Caco-2 (cell line): Measurements from ENCODE around the gene DNMT3L. TPM values are rescaled to one million over a fixed set of nuclear protein-coding genes. Genes with fewer than 3 reads are reported as not detected.

Experiments
- BruUV-seq: library from RNA; stranded (reverse); fragments of 400-500 nt; replicated peaks from 2 replicates; lab custom pipeline; 2021; lab: Mats Ljungman, UMichigan
- CTCF ChIA-PET: fragments of 300-600 bp; sonication (Branson Sonifier 250); formaldehyde crosslinking; loops from one replicate; lab custom pipeline; 2022; ENCODE audit warnings: antibody characterized with exemption; lab: Charles Lee
- POLR2A ChIA-PET: fragments of 300-600 bp; sonication (Branson Sonifier 250); formaldehyde crosslinking; loops from one replicate; lab custom pipeline; 2022; ENCODE audit warnings: antibody characterized with exemption; lab: Charles Lee
- DNase-seq, 2 experiments: peaks; one replicate each; pipeline versions ENCODE4 v3.0.0 to v3.0.0-alpha.2; 2020 to 2022
- H3K27me3 ChIP-seq: replicated peaks from 2 replicates; pipeline ENCODE4 v1.6.0; 2011; ENCODE audit warnings: low read length; ENCODE audit not compliant: control insufficient read depth, insufficient read depth
- H3K36me3 ChIP-seq: 2 replicates; pipeline ENCODE4 v1.5.1; 2011; ENCODE audit warnings: low read length; ENCODE audit not compliant: control insufficient read depth, insufficient read depth
- H3K4me1 ChIP-seq: fragments of 250-450 bp; sonication (Bioruptor Pico); 2 replicates; pipeline ENCODE4 v1.5.1; 2020; ENCODE audit warnings: mild to moderate bottlenecking
- H3K4me3 ChIP-seq: 2 replicates; pipeline ENCODE4 v1.5.1; 2011; ENCODE audit warnings: low read depth, mild to moderate bottlenecking, control low read depth, low read length
- H3K9me3 ChIP-seq: fragments of 250-450 bp; sonication (Bioruptor Pico); 2 replicates; pipeline ENCODE4 v1.5.1; 2020; ENCODE audit warnings: mild to moderate bottlenecking, moderate library complexity
- H3K27ac Mint-ChIP-seq: one replicate; pipeline ENCODE4 v1.8.0; 2022; ENCODE audit warnings: mixed read lengths; ENCODE audit not compliant: unreplicated experiment
- H3K27me3 Mint-ChIP-seq: one replicate; pipeline ENCODE4 v1.8.0; 2022; ENCODE audit warnings: mixed read lengths; ENCODE audit not compliant: insufficient read depth, unreplicated experiment
- H3K36me3 Mint-ChIP-seq: one replicate; pipeline ENCODE4 v1.8.0; 2022; ENCODE audit warnings: mild to moderate bottlenecking, mixed read lengths; ENCODE audit not compliant: insufficient read depth, unreplicated experiment
- H3K4me1 Mint-ChIP-seq: one replicate; pipeline ENCODE4 v1.8.0; 2022; ENCODE audit warnings: low read depth, mixed read lengths; ENCODE audit not compliant: unreplicated experiment
- H3K4me3 Mint-ChIP-seq: one replicate; pipeline ENCODE4 v1.8.0; 2022; ENCODE audit warnings: mild to moderate bottlenecking, moderate library complexity, mixed read lengths; ENCODE audit not compliant: unreplicated experiment
- H3K9me3 Mint-ChIP-seq: one replicate; pipeline ENCODE4 v1.8.0; 2022; ENCODE audit warnings: mixed read lengths; ENCODE audit not compliant: unreplicated experiment
- intact Hi-C: fragments of 100-400 bp; cut with micrococcal nuclease; formaldehyde crosslinking; loops from one replicate; pipeline ENCODE4 v1.10.0; 2022; ENCODE audit not compliant: unreplicated experiment
- total RNA-seq: library from RNA; stranded (reverse); gene quantifications from 2 replicates; pipeline ENCODE4 v1.2.3, GENCODE V29; 2022
- TF ChIP-seq, protein P1 (sequence below), 2 experiments: fragments of 200-600 bp in 1 of 2; IDR thresholded peaks; 1 replicate in 1 of 2; 2 replicates in 1 of 2; pipeline versions ENCODE4 v1.5.1 to v1.8.0; 2011 to 2022; ENCODE audit warnings: antibody characterized with exemption in 1 of 2, control low read depth in 1 of 2, inconsistent platforms in 1 of 2, low read depth in 1 of 2, low read length in 1 of 2, mild to moderate bottlenecking in 1 of 2, moderate library complexity in 1 of 2; ENCODE audit not compliant: insufficient read depth in 1 of 2, severe bottlenecking in 1 of 2, unreplicated experiment in 1 of 2

Gene DNMT3L
- total RNA-seq, 1 experiment from 2014 or later = 0.95 TPM

GRCh38 chr21:44293551-44294231, 32.0 kb upstream of the DNMT3L start:
- POLR2A ChIA-PET = no interaction called here
- H3K4me1 ChIP-seq = no peaks in the 10 kb centered on the region
- no peaks in the 10 kb centered on the region for H3K9me3 Mint-ChIP-seq
- no peaks in the 10 kb centered on the region for H3K27me3 ChIP-seq
- no peaks in the 10 kb centered on the region for H3K4me1 Mint-ChIP-seq
- no TSS peak for BruUV-seq
- TF ChIP-seq, protein P1, sequence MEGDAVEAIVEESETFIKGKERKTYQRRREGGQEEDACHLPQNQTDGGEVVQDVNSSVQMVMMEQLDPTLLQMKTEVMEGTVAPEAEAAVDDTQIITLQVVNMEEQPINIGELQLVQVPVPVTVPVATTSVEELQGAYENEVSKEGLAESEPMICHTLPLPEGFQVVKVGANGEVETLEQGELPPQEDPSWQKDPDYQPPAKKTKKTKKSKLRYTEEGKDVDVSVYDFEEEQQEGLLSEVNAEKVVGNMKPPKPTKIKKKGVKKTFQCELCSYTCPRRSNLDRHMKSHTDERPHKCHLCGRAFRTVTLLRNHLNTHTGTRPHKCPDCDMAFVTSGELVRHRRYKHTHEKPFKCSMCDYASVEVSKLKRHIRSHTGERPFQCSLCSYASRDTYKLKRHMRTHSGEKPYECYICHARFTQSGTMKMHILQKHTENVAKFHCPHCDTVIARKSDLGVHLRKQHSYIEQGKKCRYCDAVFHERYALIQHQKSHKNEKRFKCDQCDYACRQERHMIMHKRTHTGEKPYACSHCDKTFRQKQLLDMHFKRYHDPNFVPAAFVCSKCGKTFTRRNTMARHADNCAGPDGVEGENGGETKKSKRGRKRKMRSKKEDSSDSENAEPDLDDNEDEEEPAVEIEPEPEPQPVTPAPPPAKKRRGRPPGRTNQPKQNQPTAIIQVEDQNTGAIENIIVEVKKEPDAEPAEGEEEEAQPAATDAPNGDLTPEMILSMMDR (IDR thresholded peaks at IDR 0.05; ENCODE audit: insufficient read depth in 1 of 2, low read depth in 1 of 2, low read length in 1 of 2, severe bottlenecking in 1 of 2, unreplicated experiment in 1 of 2) = no peak
- H3K9me3 ChIP-seq = no peaks in the 10 kb centered on the region
- H3K4me3 ChIP-seq = no peak overlapping the region
- no peak overlapping the region for H3K27ac Mint-ChIP-seq
- H3K27me3 Mint-ChIP-seq = no peaks in the 10 kb centered on the region
- CTCF ChIA-PET = no interaction called here
- H3K36me3 Mint-ChIP-seq = no peaks in the 10 kb centered on the region
- H3K36me3 ChIP-seq = no peaks in the 10 kb centered on the region
- no peak overlapping the region for H3K4me3 Mint-ChIP-seq
- DNase-seq = no peak
- intact Hi-C loops = no loop called here

GRCh38 chr21:44292812-44293195, 31.1 kb upstream of the DNMT3L start:
- ChIA-PET POLR2A (no interaction called here), CTCF (no interaction called here)
- Mint-ChIP-seq H3K27ac (no peak overlapping the region), H3K4me3 (no peak overlapping the region), H3K36me3 (no peaks in the 10 kb centered on the region), H3K27me3 (no peaks in the 10 kb centered on the region), H3K9me3 (no peaks in the 10 kb centered on the region), H3K4me1 (no peaks in the 10 kb centered on the region)
- Histone ChIP-seq H3K4me3 (no peak overlapping the region), H3K4me1 (no peaks in the 10 kb centered on the region), H3K36me3 (no peaks in the 10 kb centered on the region), H3K9me3 (no peaks in the 10 kb centered on the region), H3K27me3 (no peaks in the 10 kb centered on the region)
- TF ChIP-seq, protein P1 (IDR thresholded peaks at IDR 0.05; ENCODE audit: insufficient read depth in 1 of 2, low read depth in 1 of 2, low read length in 1 of 2, severe bottlenecking in 1 of 2, unreplicated experiment in 1 of 2) = no peak
- intact Hi-C loops = no loop called here
- BruUV-seq = no TSS peak
- no peak for DNase-seq

GRCh38 chr21:44291936-44292811, 30.5 kb upstream of the DNMT3L start:
- Mint-ChIP-seq H3K4me1 (no peaks in the 10 kb centered on the region), H3K4me3 (no peak overlapping the region), H3K36me3 (no peaks in the 10 kb centered on the region), H3K27me3 (no peaks in the 10 kb centered on the region), H3K27ac (no peak overlapping the region), H3K9me3 (no peaks in the 10 kb centered on the region)
- TF ChIP-seq, protein P1 (IDR thresholded peaks at IDR 0.05; ENCODE audit: insufficient read depth in 1 of 2, low read depth in 1 of 2, low read length in 1 of 2, severe bottlenecking in 1 of 2, unreplicated experiment in 1 of 2) = no peak
- no peaks in the 10 kb centered on the region for H3K9me3 ChIP-seq
- DNase-seq = no peak
- H3K27me3 ChIP-seq = no peaks in the 10 kb centered on the region
- ChIA-PET POLR2A (no interaction called here), CTCF (no interaction called here)
- no peaks in the 10 kb centered on the region for H3K4me1 ChIP-seq
- intact Hi-C loops = no loop called here
- BruUV-seq = no TSS peak
- H3K36me3 ChIP-seq = no peaks in the 10 kb centered on the region
- no peak overlapping the region for H3K4me3 ChIP-seq
